ENCODE data around the gene MAST3. TPM values are rescaled to one million over a fixed set of nuclear protein-coding genes. Genes with fewer than 3 reads are reported as not detected.

Gene MAST3
- total RNA-seq, 1 donor from 2014 or later, result 10.7 TPM

DNA sequence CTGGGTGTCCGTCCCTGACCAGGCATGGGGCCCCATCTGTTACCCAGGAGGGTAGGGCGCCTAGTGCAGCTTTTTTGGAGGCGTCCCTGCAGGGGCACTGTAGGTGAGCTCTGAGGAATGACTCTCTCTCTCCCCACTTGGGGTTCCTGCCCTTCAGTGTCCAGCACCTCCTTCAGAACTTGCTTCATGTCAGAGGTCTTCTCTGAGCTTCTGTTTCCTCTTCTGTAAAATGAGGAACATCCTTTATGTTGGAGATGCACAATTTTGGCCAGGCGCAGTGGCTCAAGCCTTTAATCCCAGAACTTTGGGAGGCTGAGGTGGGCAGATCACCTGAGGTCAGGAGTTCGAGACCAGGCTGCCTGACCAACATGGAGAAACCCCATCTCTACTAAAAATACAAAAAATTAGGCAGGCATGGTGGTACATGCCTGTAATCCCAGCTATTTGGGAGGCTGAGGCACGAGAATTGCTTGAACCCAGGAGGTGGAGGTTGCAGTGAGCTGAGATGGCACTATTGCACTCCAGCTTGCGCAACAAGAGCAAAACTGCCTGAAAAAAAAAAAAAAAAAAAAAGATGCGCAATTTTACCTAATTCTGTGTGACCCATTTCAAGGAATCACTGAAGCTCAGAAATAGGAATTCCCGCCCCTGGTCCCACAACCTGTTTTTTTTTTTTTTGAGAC is 40.2 kb downstream of the MAST3 start:
- Mint-ChIP-seq H3K9me3 (ENCODE audit: low read depth) (no peaks in the 10 kb centered on the region), H3K4me1 (ENCODE audit: low read depth) (peaks cover 9% of the 10 kb centered on the region), H3K36me3 (ENCODE audit: insufficient read depth) (peaks cover 11% of the 10 kb centered on the region), H3K27ac (no peak overlapping the region), H3K27me3 (no peaks in the 10 kb centered on the region), H3K4me3 (ENCODE audit: low read depth) (no peak overlapping the region)
- no peak for DNase-seq (ENCODE audit: low spot score, unreplicated experiment)
- TF ChIP-seq, protein P1, sequence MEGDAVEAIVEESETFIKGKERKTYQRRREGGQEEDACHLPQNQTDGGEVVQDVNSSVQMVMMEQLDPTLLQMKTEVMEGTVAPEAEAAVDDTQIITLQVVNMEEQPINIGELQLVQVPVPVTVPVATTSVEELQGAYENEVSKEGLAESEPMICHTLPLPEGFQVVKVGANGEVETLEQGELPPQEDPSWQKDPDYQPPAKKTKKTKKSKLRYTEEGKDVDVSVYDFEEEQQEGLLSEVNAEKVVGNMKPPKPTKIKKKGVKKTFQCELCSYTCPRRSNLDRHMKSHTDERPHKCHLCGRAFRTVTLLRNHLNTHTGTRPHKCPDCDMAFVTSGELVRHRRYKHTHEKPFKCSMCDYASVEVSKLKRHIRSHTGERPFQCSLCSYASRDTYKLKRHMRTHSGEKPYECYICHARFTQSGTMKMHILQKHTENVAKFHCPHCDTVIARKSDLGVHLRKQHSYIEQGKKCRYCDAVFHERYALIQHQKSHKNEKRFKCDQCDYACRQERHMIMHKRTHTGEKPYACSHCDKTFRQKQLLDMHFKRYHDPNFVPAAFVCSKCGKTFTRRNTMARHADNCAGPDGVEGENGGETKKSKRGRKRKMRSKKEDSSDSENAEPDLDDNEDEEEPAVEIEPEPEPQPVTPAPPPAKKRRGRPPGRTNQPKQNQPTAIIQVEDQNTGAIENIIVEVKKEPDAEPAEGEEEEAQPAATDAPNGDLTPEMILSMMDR (IDR thresholded peaks at IDR 0.05; ENCODE audit: unreplicated experiment), result no peak

- Mint-ChIP-seq H3K27ac (no peak overlapping the region), H3K9me3 (ENCODE audit: low read depth) (no peaks in the 10 kb centered on the region), H3K36me3 (ENCODE audit: insufficient read depth) (peaks cover 17% of the 10 kb centered on the region), H3K27me3 (no peaks in the 10 kb centered on the region), H3K4me3 (ENCODE audit: low read depth) (no peak overlapping the region), H3K4me1 (ENCODE audit: low read depth) (peaks cover 6% of the 10 kb centered on the region)
- TF ChIP-seq, protein P1 (IDR thresholded peaks at IDR 0.05; ENCODE audit: unreplicated experiment), result no peak
- DNase-seq (ENCODE audit: low spot score, unreplicated experiment), result no peak
Measured at GRCh38 chr19:18140473-18140872, 42.9 kb downstream of the MAST3 start.

DNA sequence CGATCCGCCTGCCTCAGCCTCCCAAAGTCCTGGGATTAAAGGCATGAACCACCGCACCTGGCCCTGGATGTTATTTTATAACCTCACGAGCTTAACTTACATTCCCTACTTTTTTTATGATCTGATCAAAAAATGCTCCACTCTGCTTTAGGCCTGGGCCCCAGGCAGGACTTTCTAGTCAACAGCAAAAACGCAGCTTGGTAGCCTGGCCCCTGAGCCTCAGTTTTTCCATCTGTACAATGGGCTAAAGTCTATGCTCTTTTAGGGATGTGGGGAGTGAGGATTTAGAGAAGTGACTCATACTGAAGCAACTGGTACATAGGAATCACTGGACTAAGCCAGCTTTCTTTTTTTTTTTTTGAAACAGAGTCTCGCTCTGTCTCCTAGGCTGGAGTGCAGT is 43.5 kb downstream of the MAST3 start:
- H3K9me3 Mint-ChIP-seq (ENCODE audit: low read depth), result no peaks in the 10 kb centered on the region
- no peak overlapping the region for H3K4me3 Mint-ChIP-seq (ENCODE audit: low read depth)
- TF ChIP-seq, protein P1 (IDR thresholded peaks at IDR 0.05; ENCODE audit: unreplicated experiment), result no peak
- H3K27ac Mint-ChIP-seq, result no peak overlapping the region
- no peak for DNase-seq (ENCODE audit: low spot score, unreplicated experiment)
- H3K36me3 Mint-ChIP-seq (ENCODE audit: insufficient read depth), result peaks cover 17% of the 10 kb centered on the region
- H3K27me3 Mint-ChIP-seq, result no peaks in the 10 kb centered on the region
- H3K4me1 Mint-ChIP-seq (ENCODE audit: low read depth), result peaks cover 2% of the 10 kb centered on the region

GRCh38 chr19:18143902-18144301 is 46.3 kb downstream of the MAST3 start:
- TF ChIP-seq, protein P1 (IDR thresholded peaks at IDR 0.05; ENCODE audit: unreplicated experiment), result no peak
- Mint-ChIP-seq H3K4me3 (ENCODE audit: low read depth) (no peak overlapping the region), H3K4me1 (ENCODE audit: low read depth) (no peaks in the 10 kb centered on the region), H3K27me3 (no peaks in the 10 kb centered on the region), H3K9me3 (ENCODE audit: low read depth) (no peaks in the 10 kb centered on the region), H3K36me3 (ENCODE audit: insufficient read depth) (peaks cover 19% of the 10 kb centered on the region), H3K27ac (no peak overlapping the region)
- no peak for DNase-seq (ENCODE audit: low spot score, unreplicated experiment)

DNA sequence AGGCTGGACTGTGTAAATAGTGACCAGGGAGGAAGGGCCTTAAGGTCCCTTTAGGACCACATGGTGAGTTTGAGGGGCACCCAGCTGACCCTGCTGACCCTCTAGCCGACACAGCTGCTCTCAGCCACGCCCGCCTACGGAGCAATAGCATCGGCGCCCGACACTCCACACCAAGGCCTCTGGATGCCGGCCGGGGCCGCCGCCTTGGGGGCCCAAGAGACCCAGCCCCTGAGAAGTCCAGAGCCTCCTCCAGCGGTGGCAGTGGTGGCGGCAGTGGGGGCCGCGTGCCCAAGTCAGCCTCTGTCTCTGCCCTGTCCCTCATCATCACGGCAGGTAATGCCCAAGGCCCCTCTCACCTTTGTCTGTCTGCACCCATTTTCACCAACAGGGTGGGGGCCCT is 46.8 kb downstream of the MAST3 start:
- TF ChIP-seq, protein P1 (IDR thresholded peaks at IDR 0.05; ENCODE audit: unreplicated experiment), result no peak
- no peak for DNase-seq (ENCODE audit: low spot score, unreplicated experiment)
- H3K36me3 Mint-ChIP-seq (ENCODE audit: insufficient read depth), result peaks cover 17% of the 10 kb centered on the region
- no peaks in the 10 kb centered on the region for H3K4me1 Mint-ChIP-seq (ENCODE audit: low read depth)
- no peak overlapping the region for H3K27ac Mint-ChIP-seq
- no peaks in the 10 kb centered on the region for H3K9me3 Mint-ChIP-seq (ENCODE audit: low read depth)
- no peaks in the 10 kb centered on the region for H3K27me3 Mint-ChIP-seq
- no peak overlapping the region for H3K4me3 Mint-ChIP-seq (ENCODE audit: low read depth)
